ENCODE results near the gene SLC35F3.
"Not testable (repeated sequence)": the region's sequence is repeated elsewhere in the genome, so short reads cannot be mapped to it uniquely, and the experiment has no call there.

GRCh38 chr1:234356615-234357269, 452.3 kb downstream of the SLC35F3 start:
- TF ChIP-seq, protein P1, sequence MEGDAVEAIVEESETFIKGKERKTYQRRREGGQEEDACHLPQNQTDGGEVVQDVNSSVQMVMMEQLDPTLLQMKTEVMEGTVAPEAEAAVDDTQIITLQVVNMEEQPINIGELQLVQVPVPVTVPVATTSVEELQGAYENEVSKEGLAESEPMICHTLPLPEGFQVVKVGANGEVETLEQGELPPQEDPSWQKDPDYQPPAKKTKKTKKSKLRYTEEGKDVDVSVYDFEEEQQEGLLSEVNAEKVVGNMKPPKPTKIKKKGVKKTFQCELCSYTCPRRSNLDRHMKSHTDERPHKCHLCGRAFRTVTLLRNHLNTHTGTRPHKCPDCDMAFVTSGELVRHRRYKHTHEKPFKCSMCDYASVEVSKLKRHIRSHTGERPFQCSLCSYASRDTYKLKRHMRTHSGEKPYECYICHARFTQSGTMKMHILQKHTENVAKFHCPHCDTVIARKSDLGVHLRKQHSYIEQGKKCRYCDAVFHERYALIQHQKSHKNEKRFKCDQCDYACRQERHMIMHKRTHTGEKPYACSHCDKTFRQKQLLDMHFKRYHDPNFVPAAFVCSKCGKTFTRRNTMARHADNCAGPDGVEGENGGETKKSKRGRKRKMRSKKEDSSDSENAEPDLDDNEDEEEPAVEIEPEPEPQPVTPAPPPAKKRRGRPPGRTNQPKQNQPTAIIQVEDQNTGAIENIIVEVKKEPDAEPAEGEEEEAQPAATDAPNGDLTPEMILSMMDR (conservative IDR thresholded peaks at IDR 0.05; ENCODE audit: low read depth, low read length), result not testable (repeated sequence)
- not testable (repeated sequence) for TF ChIP-seq EZH2 (IDR thresholded peaks at IDR 0.05; ENCODE audit: borderline replicate concordance, low read depth, low read length, poor library complexity, severe bottlenecking)
